ENCODE measurements around the gene CAPN15. TPM values are rescaled to one million over a fixed set of nuclear protein-coding genes. Genes with fewer than 3 reads are reported as not detected.

CAPN15 gene
- total RNA-seq, 6 experiments from 2014 or later: 17.3 to 34.3 (median 23.3) TPM

GRCh38 chr16:512802-513201, 14.7 kb upstream of the CAPN15 start:
- Histone ChIP-seq H3K4me1 (peaks cover 0 to 12% (median 6%) of the 10 kb centered on the region in 4 donors), H3K36me3 (peaks cover 0 to 38% (median 4%) of the 10 kb centered on the region in 4 donors), H3K27ac (no peak overlapping the region), H3K9me3 (no peaks in the 10 kb centered on the region), H3K4me3 (no peak overlapping the region), H3K27me3 (no peaks in the 10 kb centered on the region)
- TF ChIP-seq CTCF (IDR thresholded peaks at IDR 0.05) (no peak), POLR2A (IDR thresholded peaks at IDR 0.05) (no peak)
- ATAC-seq: no peak
- DNase-seq: no peak
- intact Hi-C loops (cut with DNase I): no loop called here
- 89% methylated on average over 1 of the region's 6 CpGs for WGBS (ENCODE audit: insufficient coverage, low coverage, low lambda C conversion rate, missing lambda C conversion rate)

DNA sequence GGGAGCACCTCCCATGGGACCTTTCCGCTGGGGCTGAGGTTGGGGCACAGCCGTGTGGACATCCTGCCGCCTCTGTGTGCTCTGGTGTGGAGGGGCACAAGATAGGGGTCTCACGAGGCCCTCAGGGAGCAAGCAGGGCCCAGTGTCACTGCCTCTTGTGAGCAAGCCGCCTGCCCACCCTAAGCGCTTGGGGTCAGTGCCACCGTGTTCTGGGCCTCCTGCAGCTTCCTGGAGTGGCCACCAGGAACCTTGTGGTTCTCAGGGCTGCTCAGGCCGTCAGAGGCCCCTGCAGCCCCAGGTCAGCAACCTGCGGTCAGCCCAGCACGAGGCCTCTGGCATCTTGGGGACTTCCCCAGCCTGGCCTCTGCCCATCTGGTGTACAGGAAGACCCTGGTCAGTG, 13.6 kb upstream of the CAPN15 start:
- Histone ChIP-seq H3K9me3 (no peaks in the 10 kb centered on the region), H3K4me3 (no peak overlapping the region), H3K4me1 (peaks cover 0 to 2% (median under 1%) of the 10 kb centered on the region in 4 donors), H3K27ac (no peak overlapping the region), H3K36me3 (peaks cover under 1 to 42% (median 4%) of the 10 kb centered on the region in 4 donors), H3K27me3 (no peaks in the 10 kb centered on the region)
- TF ChIP-seq CTCF (IDR thresholded peaks at IDR 0.05) (no peak), POLR2A (IDR thresholded peaks at IDR 0.05) (no peak)
- intact Hi-C loops (cut with DNase I): no loop called here
- no peak for ATAC-seq
- no CpG with 5 or more reads among the region's 10 CpGs for WGBS (ENCODE audit: insufficient coverage, low coverage, low lambda C conversion rate, missing lambda C conversion rate)
- no peak for DNase-seq

- H3K4me3 ChIP-seq: no peak overlapping the region
- DNase-seq: no peak
- WGBS (ENCODE audit: insufficient coverage, low coverage, low lambda C conversion rate, missing lambda C conversion rate): 89% methylated on average over 28 of the region's 45 CpGs
- no peaks in the 10 kb centered on the region for H3K9me3 ChIP-seq
- TF ChIP-seq POLR2A (IDR thresholded peaks at IDR 0.05) (no peak), CTCF (IDR thresholded peaks at IDR 0.05) (no peak)
- intact Hi-C loops (cut with DNase I): no loop called here
- H3K36me3 ChIP-seq: peaks cover 3 to 54% (median 4%) of the 10 kb centered on the region in 4 donors
- no peaks in the 10 kb centered on the region for H3K27me3 ChIP-seq
- H3K27ac ChIP-seq: no peak overlapping the region
- no peaks in the 10 kb centered on the region for H3K4me1 ChIP-seq
- peak in 1 of 4 donors; percentile 36 for ATAC-seq
These were observed 12.2 kb upstream of the CAPN15 start for GRCh38 chr16:515175-515938.

DNA sequence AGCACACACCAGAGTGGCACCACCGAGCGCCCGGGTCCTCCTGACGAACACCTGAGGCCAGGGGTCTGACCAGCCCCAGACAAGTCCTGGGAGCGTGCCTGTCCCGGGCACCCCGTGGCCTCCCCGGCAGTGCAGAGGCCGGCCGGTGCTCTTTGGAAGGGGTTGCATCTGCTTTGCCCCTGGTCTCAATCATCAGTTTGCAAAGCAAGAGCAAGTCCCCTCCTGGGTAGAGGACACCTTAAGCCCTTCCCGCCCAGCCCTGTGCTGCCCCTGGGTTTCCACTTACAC, 11.6 kb upstream of the CAPN15 start:
- Histone ChIP-seq H3K9me3 (no peaks in the 10 kb centered on the region), H3K4me1 (no peaks in the 10 kb centered on the region), H3K27ac (no peak overlapping the region), H3K36me3 (peaks cover 3 to 56% (median 6%) of the 10 kb centered on the region in 4 donors), H3K4me3 (no peak overlapping the region), H3K27me3 (no peaks in the 10 kb centered on the region)
- no CpG with 5 or more reads among the region's 11 CpGs for WGBS (ENCODE audit: insufficient coverage, low coverage, low lambda C conversion rate, missing lambda C conversion rate)
- DNase-seq: no peak
- TF ChIP-seq POLR2A (IDR thresholded peaks at IDR 0.05) (no peak), CTCF (IDR thresholded peaks at IDR 0.05) (no peak)
- intact Hi-C loops (cut with DNase I): no loop called here
- peak in 1 of 4 donors; percentile 3 for ATAC-seq

Measured in right lobe of liver (tissue), 6 donors.